Mesenchymal stem cell (in vitro differentiated cells and primary cell): Measurements from ENCODE around the gene LLGL1.
A peak's percentile ranks its signal among the peaks of the same experiment; 100 is the strongest.

Source experiments
- DNase-seq: peaks from one replicate; pipeline ENCODE4 v3.0.0-alpha.2; 2013
- H2AFZ ChIP-seq: one replicate; pipeline ENCODE4 v1.6.1; 2013; ENCODE audit warnings: low read depth, mild to moderate bottlenecking, control low read depth, inconsistent platforms, low read length, moderate library complexity
- H2AK5ac ChIP-seq: 2 replicates; pipeline ENCODE4 v1.6.1; 2013; ENCODE audit warnings: low read length, moderate library complexity, mild to moderate bottlenecking, inconsistent platforms; ENCODE audit not compliant: severe bottlenecking
- H2BK120ac ChIP-seq: one replicate; pipeline ENCODE4 v1.6.1; 2013; ENCODE audit warnings: low read depth, mild to moderate bottlenecking, inconsistent platforms, low read length, moderate library complexity
- H2BK12ac ChIP-seq, 2 experiments: one replicate each; pipeline ENCODE4 v1.6.1; 2013; ENCODE audit warnings: inconsistent platforms in 2 of 2, low read length in 2 of 2, mild to moderate bottlenecking in 2 of 2, moderate library complexity in 2 of 2, control low read depth in 1 of 2
- H2BK15ac ChIP-seq: one replicate; pipeline ENCODE4 v1.6.1; 2013; ENCODE audit warnings: mild to moderate bottlenecking, low read depth, inconsistent platforms; ENCODE audit not compliant: poor library complexity, severe bottlenecking
- H2BK5ac ChIP-seq: 2 replicates; pipeline ENCODE4 v1.6.1; 2013; ENCODE audit warnings: low read depth, mild to moderate bottlenecking, low read length, control low read depth, inconsistent platforms; ENCODE audit not compliant: poor library complexity, severe bottlenecking
- H3K14ac ChIP-seq, 2 experiments: one replicate each; pipeline ENCODE4 v1.6.1; 2013; ENCODE audit warnings: inconsistent platforms in 2 of 2, low read length in 2 of 2, control low read depth in 1 of 2, mild to moderate bottlenecking in 1 of 2, moderate library complexity in 1 of 2
- H3K18ac ChIP-seq, 2 experiments: one replicate each; pipeline ENCODE4 v1.6.1; 2013; ENCODE audit warnings: inconsistent platforms in 2 of 2, low read length in 2 of 2, control low read depth in 1 of 2, low read depth in 1 of 2, mild to moderate bottlenecking in 1 of 2
- H3K23ac ChIP-seq, 2 experiments: one replicate each; pipeline ENCODE4 v1.6.1; 2013; ENCODE audit warnings: inconsistent platforms in 2 of 2, low read length in 2 of 2, mild to moderate bottlenecking in 2 of 2, moderate library complexity in 2 of 2, control low read depth in 1 of 2
- H3K27ac ChIP-seq: 2 replicates; pipeline ENCODE4 v1.5.1; 2013; ENCODE audit warnings: mild to moderate bottlenecking, moderate library complexity, low read length, control low read depth, inconsistent platforms; ENCODE audit not compliant: poor library complexity, severe bottlenecking
- H3K27me3 ChIP-seq, 2 experiments: 2 replicates each; pipeline versions ENCODE4 v1.6.1 to v1.7.0; 2013; ENCODE audit warnings: low read length in 2 of 2, mild to moderate bottlenecking in 2 of 2, moderate library complexity in 2 of 2, control low read depth in 1 of 2, inconsistent platforms in 1 of 2; ENCODE audit not compliant: control insufficient read depth in 1 of 2, insufficient read depth in 1 of 2
- H3K36me3 ChIP-seq, 2 experiments: 2 replicates each; pipeline versions ENCODE4 v1.6.1 to v1.7.0; 2013; ENCODE audit warnings: low read length in 2 of 2, control low read depth in 1 of 2, inconsistent platforms in 1 of 2, low read depth in 1 of 2, mild to moderate bottlenecking in 1 of 2; ENCODE audit not compliant: insufficient read depth in 2 of 2, control insufficient read depth in 1 of 2
- H3K4ac ChIP-seq, 2 experiments: one replicate each; pipeline ENCODE4 v1.6.1; 2013; ENCODE audit warnings: inconsistent platforms in 2 of 2, low read length in 2 of 2, mild to moderate bottlenecking in 2 of 2, moderate library complexity in 2 of 2, control low read depth in 1 of 2, low read depth in 1 of 2
- H3K4me1 ChIP-seq: 2 replicates; pipeline ENCODE4 v1.6.1; 2013; ENCODE audit warnings: low read depth, low read length, control low read depth; ENCODE audit not compliant: control insufficient read depth, insufficient read depth
- H3K4me2 ChIP-seq: 2 replicates; pipeline ENCODE4 v1.6.1; 2013; ENCODE audit warnings: low read length, mild to moderate bottlenecking, inconsistent platforms; ENCODE audit not compliant: poor library complexity, severe bottlenecking
- H3K4me3 ChIP-seq, 2 experiments: 2 replicates each; pipeline versions ENCODE4 v1.5.1 to v1.7.0; 2013; ENCODE audit warnings: low read length in 2 of 2, mild to moderate bottlenecking in 2 of 2, control low read depth in 1 of 2, low read depth in 1 of 2; ENCODE audit not compliant: insufficient read depth in 1 of 2
- H3K79me1 ChIP-seq: replicated peaks from 2 replicates; pipeline ENCODE4 v1.6.1; 2013; ENCODE audit warnings: mild to moderate bottlenecking, control low read depth, low read length, inconsistent platforms; ENCODE audit not compliant: poor library complexity, severe bottlenecking
- H3K9ac ChIP-seq: 2 replicates; pipeline ENCODE4 v1.7.0; 2013; ENCODE audit warnings: mild to moderate bottlenecking, low read length, moderate library complexity
- H3K9me3 ChIP-seq: 2 replicates; pipeline ENCODE4 v1.7.0; 2013; ENCODE audit warnings: mild to moderate bottlenecking, low read length; ENCODE audit not compliant: control insufficient read depth
- H4K8ac ChIP-seq: one replicate; pipeline ENCODE4 v1.6.1; 2013; ENCODE audit warnings: inconsistent platforms, mild to moderate bottlenecking, low read length, moderate library complexity
- H4K91ac ChIP-seq: one replicate; pipeline ENCODE4 v1.6.1; 2013; ENCODE audit warnings: mild to moderate bottlenecking, low read length, inconsistent platforms
- WGBS: methylation state at CpG from one replicate; pipeline ENCODE4 v1.1.7; 2013; ENCODE audit warnings: mixed read lengths; 5-methylcytosine and 5-hydroxymethylcytosine counted together

The LLGL1 gene

DNA sequence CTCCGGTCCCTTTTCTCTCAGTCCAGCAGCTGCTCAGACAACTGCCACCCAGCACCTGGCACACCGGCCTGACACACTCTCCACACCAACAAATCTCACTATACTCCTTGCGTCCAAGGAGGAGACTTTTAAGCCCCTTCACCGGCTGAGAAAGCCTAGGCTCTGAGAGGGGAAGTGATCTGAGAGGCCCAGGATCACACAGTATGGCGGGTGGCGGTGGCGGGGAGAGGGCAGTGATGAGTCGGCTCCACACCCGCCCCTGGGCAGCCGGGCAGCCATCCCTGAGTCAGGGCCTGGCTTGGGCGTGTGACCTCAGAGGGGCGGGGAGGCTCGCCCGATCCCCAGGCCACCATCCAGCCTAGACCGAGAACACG is 32.5 kb downstream of the LLGL1 start:
- Histone ChIP-seq H3K4ac (peak overlapping the region; percentile 81 to 91), H2BK5ac (peak overlapping the region; percentile 86), H3K4me3 (peak overlapping the region; percentile 89 to 91), H3K79me1 (peaks cover 36% of the 10 kb centered on the region), H3K14ac (peak overlapping the region in 1 of 2 experiments; percentile 92), H4K8ac (peak overlapping the region; percentile 85), H2BK120ac (peak overlapping the region; percentile 39), H3K27me3 (no peaks in the 10 kb centered on the region), H2AFZ (peak overlapping the region; percentile 58), H3K27ac (peak overlapping the region; percentile 94), H3K23ac (peak overlapping the region in 1 of 2 experiments; percentile 81), H3K18ac (peak overlapping the region; percentile 84 to 88), H3K9ac (peak overlapping the region; percentile 95), H2BK12ac (no peak overlapping the region), H3K9me3 (no peaks in the 10 kb centered on the region), H3K4me2 (peak overlapping the region; percentile 90), H2AK5ac (no peak overlapping the region), H3K4me1 (peaks cover 48% of the 10 kb centered on the region), H3K36me3 (peaks cover 43 to 46% of the 10 kb centered on the region in 2 experiments), H2BK15ac (no peak overlapping the region), H4K91ac (no peak overlapping the region)
- peak; percentile 86 for DNase-seq
- 1% methylated on average over 15 of the region's 16 CpGs for WGBS

- Histone ChIP-seq H2BK120ac (peak within 1 kb of the TSS; percentile 67), H3K9me3 (no peaks in the 10 kb centered on the region), H3K23ac (peak within 1 kb of the TSS in 1 of 2 experiments; percentile 94), H4K91ac (peak within 1 kb of the TSS; percentile 89), H2BK15ac (peak within 1 kb of the TSS; percentile 60), H2BK12ac (peak within 1 kb of the TSS in 1 of 2 experiments; percentile 82), H3K36me3 (peaks cover 43 to 46% of the 10 kb centered on the region in 2 experiments), H4K8ac (peak within 1 kb of the TSS; percentile 85), H2AK5ac (no peak within 1 kb of the TSS), H3K79me1 (peaks cover 32% of the 10 kb centered on the region), H3K9ac (peak within 1 kb of the TSS; percentile 95), H3K27me3 (no peaks in the 10 kb centered on the region), H3K4me3 (peak within 1 kb of the TSS; percentile 89 to 91), H3K18ac (peak within 1 kb of the TSS; percentile 84 to 95), H3K4ac (peak within 1 kb of the TSS; percentile 81 to 91), H3K14ac (peak within 1 kb of the TSS in 1 of 2 experiments; percentile 93), H2AFZ (peak within 1 kb of the TSS; percentile 58), H3K27ac (peak within 1 kb of the TSS; percentile 94), H2BK5ac (peak within 1 kb of the TSS; percentile 86), H3K4me1 (peaks cover 48% of the 10 kb centered on the region), H3K4me2 (peak within 1 kb of the TSS; percentile 90)
- WGBS: 2% methylated on average over 67 of the region's 71 CpGs
- peak; percentile 34 for DNase-seq
Measured at GRCh38 chr17:18258356-18259038, 33.1 kb downstream of the LLGL1 start, which contains the start of gene FLII. Gene FLII, minus strand, starts transcription at chr17:18258738. Its CDS starts 48 bp downstream, at chr17:18258690.

DNA sequence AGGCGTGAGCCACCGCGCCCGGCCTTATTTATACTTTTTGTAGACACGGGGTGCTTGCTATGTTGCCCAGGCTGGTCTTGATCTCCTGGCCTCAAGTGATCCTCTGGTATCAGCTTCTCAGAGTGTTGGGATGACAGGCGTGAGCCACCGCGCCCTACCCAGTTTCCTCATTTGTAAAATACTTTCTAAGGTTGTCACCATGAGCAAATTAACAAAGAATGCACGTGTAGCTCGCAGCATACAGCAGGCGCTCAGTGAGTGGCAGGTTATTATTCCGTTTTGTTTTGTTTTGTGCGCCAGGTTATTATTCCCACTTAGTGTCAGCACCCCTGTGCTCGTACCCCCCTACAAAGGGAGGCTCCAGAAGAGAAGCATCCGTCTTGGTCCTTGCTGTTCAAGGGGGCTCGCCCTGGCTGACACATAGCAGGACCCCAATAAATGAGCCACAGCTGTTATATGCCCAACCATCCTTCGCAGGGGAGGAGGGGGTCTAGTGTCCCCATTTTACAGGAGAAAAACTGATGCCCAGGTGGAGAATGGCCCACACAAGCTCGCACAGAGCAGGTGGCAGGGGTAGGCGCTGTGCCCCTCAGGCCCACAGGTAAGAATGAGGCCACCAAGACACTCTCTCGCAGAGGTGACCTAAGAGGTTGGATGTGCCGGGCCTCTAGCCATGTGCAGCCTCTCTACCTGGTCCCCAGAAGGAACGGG is 34.3 kb downstream of the LLGL1 start:
- Histone ChIP-seq H3K9me3 (no peaks in the 10 kb centered on the region), H3K27me3 (no peaks in the 10 kb centered on the region), H3K4me2 (peak overlapping the region; percentile 50), H3K4me3 (peak overlapping the region in 1 of 2 experiments; percentile 87), H4K91ac (peak overlapping the region; percentile 9), H3K18ac (peak overlapping the region in 1 of 2 experiments; percentile 13), H3K79me1 (peaks cover 26% of the 10 kb centered on the region), H2BK5ac (peak overlapping the region; percentile 4), H3K4me1 (peaks cover 48% of the 10 kb centered on the region), H4K8ac (peak overlapping the region; percentile 5), H2AFZ (no peak overlapping the region), H3K36me3 (peaks cover 43 to 46% of the 10 kb centered on the region in 2 experiments), H2BK120ac (no peak overlapping the region), H3K27ac (peak overlapping the region; percentile 44), H3K9ac (peak overlapping the region; percentile 97), H2BK12ac (peak overlapping the region in 1 of 2 experiments; percentile 27), H3K4ac (peak overlapping the region in 1 of 2 experiments; percentile 12), H3K23ac (no peak overlapping the region), H3K14ac (no peak overlapping the region), H2BK15ac (no peak overlapping the region), H2AK5ac (peak overlapping the region; percentile 70)
- no peak for DNase-seq
- 58% methylated on average over 22 of the region's 22 CpGs for WGBS
